HEK293T (cell line): ENCODE data around the gene TSPAN7.

Source experiments
- CTCF ChIA-PET: fragments of 350-600 bp; formaldehyde crosslinking; extraction: SDS; loops from one replicate; lab custom pipeline; 2021; ENCODE audit warnings: antibody characterized with exemption, inconsistent platforms; lab: Yijun Ruan, JAX
- POLR2A ChIA-PET: fragments of 350-600 bp; formaldehyde crosslinking; extraction: SDS; loops from one replicate; lab custom pipeline; 2020; ENCODE audit warnings: antibody characterized with exemption, inconsistent platforms; lab: Yijun Ruan, JAX
- DNase-seq: peaks from one replicate; pipeline ENCODE4 v3.0.0; 2012; ENCODE audit warnings: mixed read lengths; ENCODE audit errors: extremely low spot score
- ARNT ChIP-seq: fragments of 450-650 bp; IDR thresholded peaks from 2 replicates; pipeline ENCODE4 v1.6.1; 2017; ENCODE audit warnings: mild to moderate bottlenecking
- BHLHE40 ChIP-seq: fragments of 450-650 bp; IDR thresholded peaks from 2 replicates; pipeline ENCODE4 v1.6.1; 2016; ENCODE audit warnings: mild to moderate bottlenecking, moderate library complexity, borderline replicate concordance
- CTBP1 ChIP-seq: fragments of 450-650 bp; IDR thresholded peaks from 2 replicates; pipeline ENCODE4 v1.6.1; 2016; ENCODE audit warnings: borderline replicate concordance
- ELF4 ChIP-seq: fragments of 450-650 bp; IDR thresholded peaks from 2 replicates; pipeline ENCODE4 v1.6.1; 2017; ENCODE audit warnings: antibody characterized with exemption
- FOXA1 ChIP-seq: fragments of 450-650 bp; IDR thresholded peaks from 2 replicates; pipeline ENCODE4 v1.6.1; 2016; ENCODE audit warnings: mild to moderate bottlenecking
- FOXK2 ChIP-seq: fragments of 450-650 bp; IDR thresholded peaks from 2 replicates; pipeline ENCODE4 v1.6.1; 2016; ENCODE audit warnings: mild to moderate bottlenecking
- FOXM1 ChIP-seq: fragments of 450-650 bp; IDR thresholded peaks from 2 replicates; pipeline ENCODE4 v1.6.1; 2017; ENCODE audit warnings: mild to moderate bottlenecking, borderline replicate concordance
- HDGF ChIP-seq: fragments of 450-650 bp; IDR thresholded peaks from 2 replicates; pipeline ENCODE4 v1.6.1; 2017; ENCODE audit warnings: antibody characterized with exemption, borderline replicate concordance
- L3MBTL2 ChIP-seq: fragments of 450-650 bp; conservative IDR thresholded peaks from 2 replicates; pipeline ENCODE4 v1.6.1; 2016; ENCODE audit warnings: mild to moderate bottlenecking
- LEF1 ChIP-seq: fragments of 450-650 bp; IDR thresholded peaks from 2 replicates; pipeline ENCODE4 v1.6.1; 2017; ENCODE audit warnings: mild to moderate bottlenecking, borderline replicate concordance
- NFRKB ChIP-seq: fragments of 450-650 bp; IDR thresholded peaks from 2 replicates; pipeline ENCODE4 v1.6.1; 2016; ENCODE audit warnings: mild to moderate bottlenecking, moderate library complexity
- SP1 ChIP-seq: fragments of 450-650 bp; IDR thresholded peaks from 2 replicates; pipeline ENCODE4 v1.6.1; 2017
- SUZ12 ChIP-seq: fragments of 450-650 bp; IDR thresholded peaks from 2 replicates; pipeline ENCODE4 v1.6.1; 2016; ENCODE audit warnings: mild to moderate bottlenecking
- TARDBP ChIP-seq: fragments of 450-650 bp; IDR thresholded peaks from 2 replicates; pipeline ENCODE4 v1.6.1; 2016
- ZNF384 ChIP-seq: fragments of 450-650 bp; IDR thresholded peaks from 2 replicates; pipeline ENCODE4 v1.6.1; 2016
- TF ChIP-seq, protein P1 (sequence below): fragments of 450-650 bp; IDR thresholded peaks from 2 replicates; pipeline ENCODE4 v1.6.1; 2016

The TSPAN7 gene

GRCh38 chrX:38618180-38618579 lies 56.8 kb downstream of the TSPAN7 start:
- ChIA-PET POLR2A (no interaction called here), CTCF (interaction anchor here (1.9 kb wide), 1 partner anchor 10 kb away, joined by 5 read pairs; no protein-coding TSS in a partner anchor)
- no peak for DNase-seq
- no peak for TF ChIP-seq CTBP1
- TF ChIP-seq FOXM1 = no peak
- no peak for TF ChIP-seq BHLHE40
- no peak for TF ChIP-seq SP1
- TF ChIP-seq FOXA1 = no peak
- no peak for TF ChIP-seq L3MBTL2
- no peak for TF ChIP-seq SUZ12
- TF ChIP-seq NFRKB = no peak
- TF ChIP-seq ELF4 = no peak
- no peak for TF ChIP-seq LEF1
- TF ChIP-seq, protein P1, sequence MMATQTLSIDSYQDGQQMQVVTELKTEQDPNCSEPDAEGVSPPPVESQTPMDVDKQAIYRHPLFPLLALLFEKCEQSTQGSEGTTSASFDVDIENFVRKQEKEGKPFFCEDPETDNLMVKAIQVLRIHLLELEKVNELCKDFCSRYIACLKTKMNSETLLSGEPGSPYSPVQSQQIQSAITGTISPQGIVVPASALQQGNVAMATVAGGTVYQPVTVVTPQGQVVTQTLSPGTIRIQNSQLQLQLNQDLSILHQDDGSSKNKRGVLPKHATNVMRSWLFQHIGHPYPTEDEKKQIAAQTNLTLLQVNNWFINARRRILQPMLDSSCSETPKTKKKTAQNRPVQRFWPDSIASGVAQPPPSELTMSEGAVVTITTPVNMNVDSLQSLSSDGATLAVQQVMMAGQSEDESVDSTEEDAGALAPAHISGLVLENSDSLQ = no peak
- no peak for TF ChIP-seq HDGF
- TF ChIP-seq ARNT = no peak
- no peak for TF ChIP-seq FOXK2
- TF ChIP-seq ZNF384 = no peak
- no peak for TF ChIP-seq TARDBP

GRCh38 chrX:38620623-38621022 lies 59.3 kb downstream of the TSPAN7 start:
- no peak for DNase-seq
- ChIA-PET POLR2A (no interaction called here), CTCF (no interaction called here)
- TF ChIP-seq FOXK2 = no peak
- TF ChIP-seq FOXA1 = no peak
- TF ChIP-seq ARNT = no peak
- no peak for TF ChIP-seq SP1
- TF ChIP-seq ELF4 = no peak
- TF ChIP-seq LEF1 = no peak
- TF ChIP-seq, protein P1 = no peak
- TF ChIP-seq FOXM1 = no peak

DNA sequence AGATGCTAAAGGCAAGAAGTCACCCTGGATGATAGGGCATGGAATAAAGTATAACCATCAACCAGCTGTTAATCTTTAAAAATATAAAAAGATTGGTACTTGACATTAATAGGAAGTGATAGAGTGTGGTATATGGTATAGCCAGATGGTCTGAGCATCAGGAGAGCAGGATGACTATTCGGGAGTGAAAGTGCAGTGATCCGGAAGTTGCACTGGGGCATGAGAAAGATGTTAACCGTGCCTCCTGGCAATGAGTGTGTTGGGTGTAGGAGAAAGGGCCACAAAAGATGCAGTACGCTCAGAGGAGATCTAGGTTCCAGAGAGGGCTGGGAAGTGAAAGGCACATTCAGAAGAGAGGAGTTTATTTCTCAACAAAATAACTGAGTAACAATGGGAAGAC lies 65.0 kb downstream of the TSPAN7 start:
- no peak for DNase-seq
- ChIA-PET POLR2A (no interaction called here), CTCF (no interaction called here)
- no peak for TF ChIP-seq TARDBP
- no peak for TF ChIP-seq ELF4
- TF ChIP-seq FOXM1 = no peak
- no peak for TF ChIP-seq ZNF384
- TF ChIP-seq L3MBTL2 = no peak
- TF ChIP-seq NFRKB = no peak
- TF ChIP-seq FOXK2 = no peak
- no peak for TF ChIP-seq SUZ12
- TF ChIP-seq LEF1 = no peak
- no peak for TF ChIP-seq HDGF

- ChIA-PET CTCF (interaction anchor here (0.6 to 1.4 kb wide), 3 partner anchors 8 to 29 kb away, joined by 3 to 5 read pairs (median 5); no protein-coding TSS in a partner anchor), POLR2A (no interaction called here)
- TF ChIP-seq BHLHE40 (no peak), LEF1 (no peak), ARNT (no peak), L3MBTL2 (no peak), TARDBP (no peak), FOXM1 (no peak), HDGF (no peak), SP1 (no peak)
- DNase-seq = peak; percentile 58
These were observed 66.3 kb downstream of the TSPAN7 start for GRCh38 chrX:38627683-38628082.

DNA sequence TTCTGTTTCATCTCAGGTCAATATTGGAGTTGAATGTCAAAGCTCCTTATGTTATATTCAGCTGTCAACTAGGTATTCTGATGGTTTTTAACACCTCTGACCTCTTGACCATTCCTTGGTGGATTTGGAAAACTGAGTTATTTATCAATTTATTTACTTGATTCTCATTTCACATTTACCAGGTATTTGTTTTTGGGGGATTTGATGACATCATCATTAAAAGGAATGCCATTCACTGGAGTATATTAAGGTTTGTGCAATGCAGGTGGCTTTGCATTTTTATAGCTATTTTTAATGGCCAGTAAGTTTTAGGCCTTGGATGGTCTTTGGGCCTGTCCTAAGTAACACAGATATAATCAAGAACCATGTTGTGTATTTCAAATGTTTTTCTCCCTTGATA lies 67.2 kb downstream of the TSPAN7 start:
- DNase-seq = no peak
- POLR2A ChIA-PET = no interaction called here
- CTCF ChIA-PET = interaction anchor here (0.6 to 1.4 kb wide), 3 partner anchors 9 to 16 kb away, joined by 3 to 5 read pairs (median 5); no protein-coding TSS in a partner anchor
- TF ChIP-seq CTBP1 (no peak), SUZ12 (no peak), ELF4 (no peak), HDGF (no peak), FOXK2 (no peak), FOXA1 (no peak), FOXM1 (no peak), ZNF384 (no peak), L3MBTL2 (no peak), ARNT (no peak), SP1 (no peak), LEF1 (no peak), TARDBP (no peak), BHLHE40 (no peak), NFRKB (no peak)
- TF ChIP-seq, protein P1 = no peak

DNA sequence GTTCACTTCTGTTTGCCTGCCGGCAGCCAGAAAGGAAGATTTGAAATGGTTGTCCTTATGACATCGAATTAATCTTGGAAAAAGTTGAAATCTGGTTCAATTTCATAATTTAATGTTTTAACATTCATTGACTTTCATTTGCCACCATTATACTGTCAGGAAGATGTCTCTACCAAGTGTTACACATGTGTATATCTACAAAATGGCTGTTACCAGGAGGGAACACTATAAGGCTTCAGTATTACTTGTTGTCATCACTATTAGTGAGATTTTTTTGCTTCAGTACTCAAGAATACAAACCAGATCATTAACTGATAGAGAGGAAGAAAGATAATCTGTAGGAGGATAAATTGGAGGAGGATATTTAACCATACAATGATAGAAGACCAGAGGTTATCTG lies 71.2 kb downstream of the TSPAN7 start:
- no peak for TF ChIP-seq CTBP1
- TF ChIP-seq FOXM1 = no peak
- no peak for TF ChIP-seq L3MBTL2
- no peak for DNase-seq
- ChIA-PET POLR2A (no interaction called here), CTCF (no interaction called here)

DNA sequence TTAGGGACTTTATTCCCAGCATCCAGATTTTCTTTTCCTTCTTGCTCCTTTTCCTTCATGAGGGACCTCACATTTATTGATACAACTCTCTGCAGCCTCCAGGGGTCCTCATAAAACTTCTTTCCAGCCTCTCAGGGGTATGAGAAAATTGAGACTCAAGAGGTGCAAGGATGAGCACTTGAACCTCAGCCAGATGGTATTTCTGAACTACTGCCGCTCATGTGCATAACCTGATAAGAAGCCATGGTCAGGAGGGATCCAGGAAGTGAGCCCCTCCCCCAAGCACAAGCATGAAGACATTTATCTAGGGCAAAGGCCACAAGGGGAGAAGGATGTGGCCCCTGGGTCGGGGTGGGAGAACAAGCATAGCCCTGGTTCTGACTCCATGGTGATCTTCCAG lies 73.3 kb downstream of the TSPAN7 start:
- ChIA-PET POLR2A (no interaction called here), CTCF (no interaction called here)
- DNase-seq = no peak
- no peak for TF ChIP-seq FOXA1
- TF ChIP-seq ARNT = no peak
- TF ChIP-seq ZNF384 = no peak
- TF ChIP-seq BHLHE40 = no peak
- TF ChIP-seq LEF1 = no peak
- TF ChIP-seq FOXM1 = no peak
- no peak for TF ChIP-seq FOXK2
- TF ChIP-seq SUZ12 = no peak
- TF ChIP-seq, protein P1 = no peak
- TF ChIP-seq NFRKB = no peak
- no peak for TF ChIP-seq ELF4
- no peak for TF ChIP-seq TARDBP
- TF ChIP-seq L3MBTL2 = no peak
